Measurements from ENCODE around the gene CMTM3.
"Not testable (repeated sequence)": the region's sequence is repeated elsewhere in the genome, so short reads cannot be mapped to it uniquely, and the experiment has no call there.

The CMTM3 gene

DNA sequence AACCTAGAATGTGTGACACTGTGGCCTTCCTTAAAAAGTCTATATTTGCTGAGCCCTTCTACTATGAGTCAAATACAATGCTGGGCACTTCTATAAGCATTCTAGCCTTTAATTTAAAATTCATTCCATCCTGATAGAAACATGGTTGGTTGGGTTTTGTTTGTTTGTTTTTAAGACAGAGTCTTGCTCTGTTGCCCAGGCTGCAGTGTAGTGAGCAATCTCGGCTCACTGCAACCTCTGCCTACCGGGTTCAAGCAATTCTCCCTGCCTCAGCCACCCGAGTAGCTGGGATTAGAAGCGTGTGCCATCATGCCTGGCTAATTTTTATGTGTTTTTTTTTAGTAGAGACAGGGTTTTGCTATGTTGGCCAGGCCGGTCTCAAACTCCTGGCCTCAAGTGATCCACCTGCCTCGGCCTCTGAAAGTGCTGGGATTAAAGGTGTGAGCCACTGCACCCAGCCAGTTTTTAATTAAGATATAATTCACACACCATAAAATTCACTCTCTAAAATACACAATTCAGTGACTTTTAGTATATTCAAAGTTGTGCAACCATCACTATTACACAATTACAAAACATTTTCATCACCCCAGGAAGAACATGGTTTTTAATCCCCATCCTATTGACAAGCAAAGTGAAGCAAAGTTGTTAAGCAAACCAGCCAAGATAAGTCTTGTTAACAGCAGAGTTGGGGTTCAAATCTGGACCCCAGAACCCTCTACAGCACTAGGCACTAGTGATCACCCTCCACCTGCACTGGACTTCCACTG lies 49.3 kb downstream of the CMTM3 start:
- H3K4me3 ChIP-seq (ENCODE audit: low read depth, low read length) = no peak overlapping the region
- DNase-seq (ENCODE audit: low read depth) = no peak
- no peak for TF ChIP-seq CTCF (IDR thresholded peaks at IDR 0.05; ENCODE audit: insufficient read depth, low read depth, low read length, missing control alignments)

DNA sequence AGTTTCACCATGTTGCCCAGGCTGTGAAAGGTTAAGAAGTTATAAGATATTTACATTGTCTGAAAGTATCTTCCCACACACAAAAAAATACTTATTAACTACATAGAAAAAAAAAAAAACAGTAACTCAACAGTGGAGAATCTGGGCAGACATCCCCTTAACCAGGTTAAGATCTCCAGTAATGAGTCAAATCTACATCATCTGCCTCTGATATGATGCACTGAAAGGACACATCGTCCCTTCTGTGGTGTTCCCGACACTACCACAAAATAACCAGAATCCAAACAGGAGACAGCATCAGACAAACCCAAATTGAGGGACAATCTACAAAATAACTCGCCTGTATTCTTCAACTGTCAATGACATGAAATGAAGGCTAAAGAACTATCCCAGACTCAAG lies 52.0 kb downstream of the CMTM3 start:
- TF ChIP-seq CTCF (IDR thresholded peaks at IDR 0.05; ENCODE audit: insufficient read depth, low read depth, low read length, missing control alignments) = no peak
- H3K4me3 ChIP-seq (ENCODE audit: low read depth, low read length) = no peak overlapping the region
- DNase-seq (ENCODE audit: low read depth) = no peak

DNA sequence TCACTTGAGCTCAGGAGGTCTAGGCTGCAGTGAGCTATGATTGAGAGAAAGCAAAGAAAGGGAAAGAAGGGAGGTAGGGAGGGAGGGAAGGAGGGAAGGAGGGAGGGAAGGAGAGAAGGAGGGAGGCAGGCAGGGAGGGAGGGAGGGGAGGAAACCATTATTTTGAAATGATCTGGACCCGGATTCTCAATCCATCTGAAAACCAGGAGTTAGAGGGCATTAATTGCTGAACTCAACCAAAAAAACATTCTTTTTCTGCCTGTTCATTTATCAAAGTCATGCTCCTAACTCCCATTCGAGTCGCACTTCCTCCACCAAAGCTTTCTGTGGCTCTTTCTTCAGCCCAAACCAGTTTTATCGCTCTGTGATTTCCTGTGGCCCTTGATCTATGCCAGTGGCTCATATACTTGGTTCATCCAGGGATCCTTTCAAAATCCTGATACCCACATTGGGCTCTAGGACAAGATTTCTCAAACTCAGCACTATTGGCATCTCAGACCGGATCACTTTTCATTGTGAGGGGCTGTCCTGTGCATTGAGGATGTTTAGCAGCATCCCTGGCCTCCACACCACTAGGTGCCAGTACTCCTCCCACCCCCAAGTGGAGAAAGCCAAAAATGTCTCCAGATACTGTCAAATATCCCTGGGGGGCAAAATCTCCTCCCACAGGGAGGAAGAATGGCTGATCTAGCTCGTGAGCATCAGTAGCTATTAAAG lies 53.8 kb downstream of the CMTM3 start:
- DNase-seq (ENCODE audit: low read depth) = no peak
- TF ChIP-seq CTCF (IDR thresholded peaks at IDR 0.05; ENCODE audit: insufficient read depth, low read depth, low read length, missing control alignments) = no peak
- H3K4me3 ChIP-seq (ENCODE audit: low read depth, low read length) = no peak overlapping the region

GRCh38 chr16:66658860-66659190 lies 54.3 kb downstream of the CMTM3 start:
- no peak for DNase-seq (ENCODE audit: low read depth)
- TF ChIP-seq CTCF (IDR thresholded peaks at IDR 0.05; ENCODE audit: insufficient read depth, low read depth, low read length, missing control alignments) = no peak
- no peak overlapping the region for H3K4me3 ChIP-seq (ENCODE audit: low read depth, low read length)

DNA sequence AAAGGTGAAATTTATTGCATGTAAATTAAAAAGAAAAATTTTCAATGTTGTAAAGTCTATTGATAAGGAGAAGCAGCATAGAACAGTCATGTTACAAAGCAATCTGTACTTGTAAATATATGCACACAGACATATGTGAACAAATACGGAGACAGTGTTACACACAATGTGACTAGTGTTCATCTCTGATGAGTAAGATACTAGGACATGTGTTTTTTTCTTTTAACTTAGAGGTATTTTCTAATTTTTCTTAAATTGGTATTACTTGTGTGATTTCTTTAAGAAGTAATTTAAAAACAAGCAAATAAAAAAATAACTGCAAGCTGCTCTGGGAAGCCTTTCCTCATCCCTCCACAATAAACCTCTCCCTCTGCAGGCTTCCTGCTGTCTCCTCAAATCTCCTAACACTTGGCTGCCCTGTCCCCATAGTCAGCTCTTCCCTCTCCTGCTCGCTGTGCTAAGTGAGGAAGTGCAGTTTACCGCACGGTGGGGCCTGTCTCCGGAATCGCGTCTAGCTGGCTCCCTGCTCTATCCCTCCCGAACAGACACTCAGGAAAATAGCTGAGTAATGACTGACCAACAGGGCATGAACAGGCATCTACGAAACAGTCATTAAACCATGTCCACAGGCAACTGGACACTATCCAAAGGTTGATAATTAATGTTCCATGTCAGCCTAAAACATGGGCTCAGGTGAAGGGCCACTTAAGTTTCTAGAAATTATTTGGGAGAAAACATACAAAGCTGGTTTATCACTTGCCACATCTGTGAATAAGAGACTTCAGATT lies 56.1 kb downstream of the CMTM3 start:
- H3K4me3 ChIP-seq (ENCODE audit: low read depth, low read length) = no peak overlapping the region

GRCh38 chr16:66661210-66661560 lies 56.7 kb downstream of the CMTM3 start:
- TF ChIP-seq CTCF (IDR thresholded peaks at IDR 0.05; ENCODE audit: insufficient read depth, low read depth, low read length, missing control alignments) = no peak
- no peak for DNase-seq (ENCODE audit: low read depth)
- H3K4me3 ChIP-seq (ENCODE audit: low read depth, low read length) = no peak overlapping the region

More for the DNA sequence above, 56.1 kb downstream of the CMTM3 start:
- DNase-seq (ENCODE audit: low read depth) = no peak
- TF ChIP-seq CTCF (IDR thresholded peaks at IDR 0.05; ENCODE audit: insufficient read depth, low read depth, low read length, missing control alignments) = no peak

GRCh38 chr16:66661671-66662346 lies 57.3 kb downstream of the CMTM3 start:
- not testable (repeated sequence) for H3K4me3 ChIP-seq (ENCODE audit: low read depth, low read length); DNase-seq (ENCODE audit: low read depth)
